CD4-positive, alpha-beta memory T cell (primary cell): ENCODE results near the gene COL23A1. TPM values are rescaled to one million over a fixed set of nuclear protein-coding genes. Genes with fewer than 3 reads are reported as not detected.

Experiments
- CTCF ChIA-PET: fragments of 350-600 bp; sonication (Branson Sonifier 250); formaldehyde crosslinking; loops from one replicate; lab custom pipeline; 2021; ENCODE audit warnings: inconsistent platforms; ENCODE audit not compliant: partially characterized antibody; lab: Charles Lee
- POLR2A ChIA-PET: fragments of 350-600 bp; sonication (Branson Sonifier 250); formaldehyde crosslinking; loops from one replicate; lab custom pipeline; 2021; ENCODE audit not compliant: partially characterized antibody; lab: Charles Lee
- DNase-seq, 5 donors: peaks; one replicate each; pipeline versions ENCODE4 v3.0.0 to v3.0.0-alpha.2; 2020 to 2022; ENCODE audit warnings: mixed read lengths in 1 of 5
- H3K27ac ChIP-seq: one replicate; pipeline ENCODE4 v1.7.0; 2013; ENCODE audit warnings: low read depth, low read length
- H3K27me3 ChIP-seq: 2 replicates; pipeline ENCODE4 v1.7.0; 2013; ENCODE audit warnings: mild to moderate bottlenecking, low read length, moderate library complexity; ENCODE audit not compliant: insufficient read depth
- H3K36me3 ChIP-seq: 2 replicates; pipeline ENCODE4 v1.7.0; 2013; ENCODE audit warnings: mild to moderate bottlenecking, low read length, moderate library complexity; ENCODE audit not compliant: insufficient read depth
- H3K4me1 ChIP-seq: 2 replicates; pipeline ENCODE4 v1.7.0; 2013; ENCODE audit warnings: mild to moderate bottlenecking, low read length, moderate library complexity; ENCODE audit not compliant: insufficient read depth
- H3K4me3 ChIP-seq, 2 donors: one replicate each; pipeline ENCODE4 v1.7.0; 2013; ENCODE audit warnings: low read length in 2 of 2, mild to moderate bottlenecking in 1 of 2
- H3K9me3 ChIP-seq, 2 donors: one replicate each; pipeline ENCODE4 v1.7.0; 2013; ENCODE audit warnings: low read length in 2 of 2, control low read depth in 1 of 2; ENCODE audit not compliant: control insufficient read depth in 1 of 2
- H3K27ac Mint-ChIP-seq, 7 donors: one replicate each; pipeline ENCODE4 v1.8.0; 2020 to 2021; ENCODE audit warnings: mixed read lengths in 7 of 7, mild to moderate bottlenecking in 6 of 7, inconsistent platforms in 3 of 7, moderate library complexity in 3 of 7
- H3K27me3 Mint-ChIP-seq, 2 donors: one replicate each; pipeline ENCODE4 v1.8.0; 2020 to 2021; ENCODE audit warnings: mixed read lengths in 2 of 2
- H3K36me3 Mint-ChIP-seq, 2 donors: one replicate each; pipeline ENCODE4 v1.8.0; 2020 to 2021; ENCODE audit warnings: mixed read lengths in 2 of 2, inconsistent platforms in 1 of 2, mild to moderate bottlenecking in 1 of 2
- H3K4me1 Mint-ChIP-seq, 4 donors: one replicate each; pipeline ENCODE4 v1.8.0; 2020 to 2021; ENCODE audit warnings: mixed read lengths in 4 of 4, mild to moderate bottlenecking in 1 of 4
- H3K4me3 Mint-ChIP-seq, 8 donors: one replicate each; pipeline ENCODE4 v1.8.0; 2020 to 2021; ENCODE audit warnings: mixed read lengths in 8 of 8, mild to moderate bottlenecking in 7 of 8, moderate library complexity in 6 of 8, inconsistent platforms in 3 of 8
- H3K9me3 Mint-ChIP-seq, 8 donors: one replicate each; pipeline ENCODE4 v1.8.0; 2020 to 2021; ENCODE audit warnings: mixed read lengths in 8 of 8, mild to moderate bottlenecking in 5 of 8, inconsistent platforms in 3 of 8, moderate library complexity in 1 of 8
- intact Hi-C: fragments of 100-400 bp; cut with micrococcal nuclease; formaldehyde crosslinking; loops from one replicate; pipeline ENCODE4 v1.15.1; 2023
- polyA plus RNA-seq, 2 donors: library from polyadenylated mRNA; unstranded; fragments of 300-500 nt; fragmentation: Illumina TruSeq; gene quantifications; one replicate each; pipeline ENCODE4 v1.2.3, GENCODE V29; 2021
- total RNA-seq, 2 experiments: library from RNA; stranded (reverse); gene quantifications; one replicate each; pipeline ENCODE4 v1.2.3, GENCODE V29; 2021

COL23A1 gene
- total and polyA plus RNA-seq, 4 experiments from 2014 or later = 0.17 to 0.25 TPM; not detected in 2

DNA sequence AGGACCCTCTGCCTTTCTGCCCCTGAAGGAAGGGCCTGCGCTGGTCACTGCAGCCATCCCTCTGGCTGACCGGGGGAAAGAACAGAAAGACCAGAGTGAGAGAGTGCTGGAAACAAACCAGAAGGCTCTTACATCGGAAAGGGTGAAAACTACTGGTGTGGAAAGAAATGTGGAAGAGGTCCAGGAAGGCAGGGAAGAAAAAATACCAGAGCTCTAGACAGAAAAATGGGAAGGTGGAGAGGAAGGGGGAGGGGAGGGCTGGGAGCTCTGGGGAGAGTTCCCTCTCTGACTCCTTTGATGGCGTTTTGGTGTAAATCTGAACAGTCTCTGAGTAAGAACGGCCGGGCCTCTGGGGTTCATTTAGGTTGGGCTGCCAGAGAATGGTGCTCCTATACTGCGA is 47.7 kb downstream of the COL23A1 start:
- intact Hi-C loops = no loop called here
- Histone ChIP-seq H3K4me1 (no peaks in the 10 kb centered on the region), H3K9me3 (no peaks in the 10 kb centered on the region), H3K27me3 (no peaks in the 10 kb centered on the region), H3K36me3 (no peaks in the 10 kb centered on the region), H3K4me3 (no peak overlapping the region), H3K27ac (no peak overlapping the region)
- Mint-ChIP-seq H3K4me1 (no peaks in the 10 kb centered on the region), H3K27ac (no peak overlapping the region), H3K36me3 (no peaks in the 10 kb centered on the region), H3K4me3 (no peak overlapping the region), H3K9me3 (no peaks in the 10 kb centered on the region), H3K27me3 (peaks cover 0 to 5% of the 10 kb centered on the region in 2 donors)
- ChIA-PET POLR2A (no interaction called here), CTCF (no interaction called here)
- no peak for DNase-seq

DNA sequence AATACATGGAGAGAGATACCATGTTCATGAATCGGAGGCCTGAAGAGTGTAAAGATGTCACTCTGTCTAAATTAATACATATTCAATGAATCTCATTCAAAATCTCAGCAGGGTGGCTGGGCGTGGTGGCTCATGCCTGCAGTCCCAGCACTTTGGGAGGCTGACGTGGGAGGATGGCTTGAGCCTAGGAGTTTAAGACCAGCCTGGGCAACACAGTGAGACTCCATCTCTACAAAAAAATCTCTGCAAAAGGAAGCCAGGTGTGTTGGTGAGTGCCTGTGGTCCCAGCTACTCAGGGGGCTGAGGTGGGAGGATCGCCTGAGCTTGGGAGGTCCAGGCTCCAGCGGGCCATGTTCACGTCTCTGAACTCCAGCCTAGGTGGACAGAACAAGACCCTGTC is 49.7 kb downstream of the COL23A1 start:
- no peaks in the 10 kb centered on the region for H3K9me3 ChIP-seq
- no peaks in the 10 kb centered on the region for H3K4me1 ChIP-seq
- H3K27ac ChIP-seq = no peak overlapping the region
- H3K4me3 ChIP-seq = no peak overlapping the region
- H3K27me3 ChIP-seq = no peaks in the 10 kb centered on the region
- DNase-seq = no peak
- no peaks in the 10 kb centered on the region for H3K9me3 Mint-ChIP-seq
- CTCF ChIA-PET = no interaction called here
- no peaks in the 10 kb centered on the region for H3K36me3 Mint-ChIP-seq
- H3K4me3 Mint-ChIP-seq = no peak overlapping the region
- intact Hi-C loops = no loop called here
- H3K27ac Mint-ChIP-seq = no peak overlapping the region
- no peaks in the 10 kb centered on the region for H3K36me3 ChIP-seq
- no peaks in the 10 kb centered on the region for H3K4me1 Mint-ChIP-seq
- POLR2A ChIA-PET = no interaction called here
- peaks cover 0 to 5% of the 10 kb centered on the region in 2 donors for H3K27me3 Mint-ChIP-seq

DNA sequence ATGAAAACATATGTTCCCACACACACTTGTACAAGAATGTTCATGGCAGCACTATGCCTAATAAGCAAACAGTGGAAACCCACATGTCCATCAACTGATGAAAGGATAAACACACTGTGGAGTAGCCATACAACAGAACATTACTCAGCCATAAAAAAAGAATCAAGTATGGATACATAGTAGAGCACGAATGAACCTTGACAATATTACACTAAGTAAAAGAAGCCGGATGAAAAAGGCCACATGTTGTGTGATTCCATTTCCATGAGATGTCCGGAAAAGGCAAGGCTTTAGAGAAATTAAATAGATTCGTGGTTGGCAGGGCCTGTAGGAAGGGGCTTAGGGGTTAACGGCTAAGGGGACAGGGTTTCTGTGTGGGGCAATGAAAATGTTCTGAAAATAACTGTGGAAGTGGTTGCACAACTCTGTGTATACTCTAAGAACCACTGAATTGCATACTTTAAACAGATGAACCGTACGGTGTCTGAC is 51.4 kb downstream of the COL23A1 start:
- Mint-ChIP-seq H3K4me3 (no peak overlapping the region), H3K9me3 (no peaks in the 10 kb centered on the region), H3K27me3 (peaks cover 0 to 7% of the 10 kb centered on the region in 2 donors), H3K27ac (no peak overlapping the region), H3K4me1 (no peaks in the 10 kb centered on the region), H3K36me3 (no peaks in the 10 kb centered on the region)
- no peaks in the 10 kb centered on the region for H3K4me1 ChIP-seq
- H3K27me3 ChIP-seq = no peaks in the 10 kb centered on the region
- H3K4me3 ChIP-seq = no peak overlapping the region
- intact Hi-C loops = no loop called here
- no peaks in the 10 kb centered on the region for H3K36me3 ChIP-seq
- no peak for DNase-seq
- ChIA-PET POLR2A (no interaction called here), CTCF (no interaction called here)
- no peaks in the 10 kb centered on the region for H3K9me3 ChIP-seq
- no peak overlapping the region for H3K27ac ChIP-seq

DNA sequence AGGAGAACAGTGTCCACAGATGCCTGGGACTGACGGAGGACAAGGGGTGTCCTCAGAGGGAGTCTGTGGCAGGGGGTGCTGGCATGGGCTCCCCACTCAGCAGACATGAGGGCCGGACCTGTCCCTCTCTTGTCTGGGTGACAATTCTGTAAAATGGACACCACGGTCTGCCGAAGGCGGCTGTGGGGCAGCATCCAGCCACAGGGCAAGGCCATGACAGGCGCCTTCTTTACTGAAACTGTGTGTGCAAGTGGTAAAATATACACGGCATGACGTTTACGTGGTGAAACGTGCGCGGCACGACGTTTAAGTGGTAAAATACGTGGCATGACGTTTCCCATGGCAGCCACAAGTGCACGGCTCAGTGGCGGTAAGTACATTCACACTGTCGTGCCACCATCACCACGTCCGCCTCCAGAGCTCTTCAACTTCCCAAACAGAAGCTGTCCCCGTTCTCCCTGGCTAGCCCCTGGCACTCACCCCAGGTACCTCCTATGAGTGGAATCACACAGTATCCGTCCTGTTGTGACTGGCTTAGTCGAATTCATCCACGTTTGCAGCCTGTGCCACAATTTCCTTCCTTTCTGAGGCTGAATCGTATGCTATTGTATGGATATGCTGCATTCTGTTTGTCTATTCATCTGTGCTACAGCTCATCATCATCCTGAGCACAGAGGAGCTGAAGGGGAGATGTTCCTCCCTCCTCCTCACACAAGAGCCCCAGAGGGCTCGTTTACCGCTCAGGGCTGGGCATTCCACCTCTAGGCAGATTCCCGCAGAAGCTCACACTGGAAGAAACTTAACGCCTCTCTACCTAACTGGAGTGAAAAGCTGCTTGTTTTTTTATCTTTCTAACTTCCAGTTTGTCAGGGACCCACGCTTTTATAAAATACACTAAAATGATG is 52.5 kb downstream of the COL23A1 start:
- intact Hi-C loops = no loop called here
- CTCF ChIA-PET = no interaction called here
- no peaks in the 10 kb centered on the region for H3K36me3 Mint-ChIP-seq

DNA sequence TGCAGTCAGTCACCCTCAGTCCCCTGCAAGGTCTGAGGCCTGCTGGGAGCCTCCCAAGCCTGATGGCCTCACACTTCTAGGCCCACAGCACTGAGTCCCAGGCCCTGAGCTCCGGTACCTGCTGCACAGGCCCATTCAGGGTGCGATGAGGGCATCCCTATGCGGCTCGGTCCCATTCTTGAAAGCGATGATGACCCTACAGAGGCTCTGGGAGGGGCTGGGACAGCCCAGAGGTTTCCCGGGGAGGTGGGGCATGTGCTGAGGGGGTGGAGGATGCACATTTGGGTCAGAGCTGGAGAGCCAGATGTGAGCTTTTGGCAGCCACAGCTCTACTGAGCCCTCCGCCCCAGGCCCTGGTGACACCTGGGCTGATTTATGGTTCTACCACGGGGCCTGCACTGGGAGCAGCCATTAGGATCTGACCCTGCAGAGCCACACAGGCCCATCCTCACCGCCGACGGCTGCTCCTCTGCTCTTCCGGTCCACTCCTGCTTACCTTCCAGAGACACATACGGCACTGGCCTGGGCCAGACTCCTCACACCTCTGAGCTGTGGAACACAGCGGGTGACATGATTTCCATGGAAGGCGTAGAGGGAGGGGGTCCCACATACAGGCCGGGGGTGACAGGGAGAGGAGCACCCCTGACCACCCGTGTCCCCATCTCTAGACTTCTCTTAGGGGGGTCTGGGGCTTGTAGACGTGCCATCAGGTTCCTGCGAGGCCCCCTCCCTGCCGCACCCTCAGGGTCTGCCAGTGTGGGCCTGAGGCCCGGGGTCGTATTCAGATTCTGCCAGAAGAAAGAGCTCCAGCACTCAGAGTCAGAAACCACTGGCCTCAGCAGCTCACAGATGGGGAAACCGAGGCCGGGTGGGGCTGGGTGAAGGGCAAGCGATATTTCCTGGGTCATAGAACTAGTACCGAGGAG is 53.4 kb downstream of the COL23A1 start:
- H3K27ac ChIP-seq = no peak overlapping the region
- intact Hi-C loops = no loop called here
- no peaks in the 10 kb centered on the region for H3K36me3 ChIP-seq
- Mint-ChIP-seq H3K9me3 (no peaks in the 10 kb centered on the region), H3K4me3 (no peak overlapping the region), H3K27ac (no peak overlapping the region), H3K27me3 (peaks cover 0 to 5% of the 10 kb centered on the region in 2 donors), H3K36me3 (no peaks in the 10 kb centered on the region), H3K4me1 (no peaks in the 10 kb centered on the region)
- H3K27me3 ChIP-seq = no peaks in the 10 kb centered on the region
- no peaks in the 10 kb centered on the region for H3K4me1 ChIP-seq
- no peak for DNase-seq
- H3K9me3 ChIP-seq = no peaks in the 10 kb centered on the region
- no peak overlapping the region for H3K4me3 ChIP-seq
- ChIA-PET CTCF (no interaction called here), POLR2A (no interaction called here)

More for the DNA sequence above, 52.5 kb downstream of the COL23A1 start:
- H3K27me3 Mint-ChIP-seq = peaks cover 0 to 7% of the 10 kb centered on the region in 2 donors
- H3K9me3 Mint-ChIP-seq = no peaks in the 10 kb centered on the region
- no peak overlapping the region for H3K27ac Mint-ChIP-seq
- Histone ChIP-seq H3K27ac (no peak overlapping the region), H3K27me3 (no peaks in the 10 kb centered on the region), H3K9me3 (no peaks in the 10 kb centered on the region), H3K4me1 (no peaks in the 10 kb centered on the region), H3K4me3 (no peak overlapping the region), H3K36me3 (no peaks in the 10 kb centered on the region)
- H3K4me1 Mint-ChIP-seq = no peaks in the 10 kb centered on the region
- DNase-seq = no peak
- POLR2A ChIA-PET = no interaction called here
- H3K4me3 Mint-ChIP-seq = no peak overlapping the region

DNA sequence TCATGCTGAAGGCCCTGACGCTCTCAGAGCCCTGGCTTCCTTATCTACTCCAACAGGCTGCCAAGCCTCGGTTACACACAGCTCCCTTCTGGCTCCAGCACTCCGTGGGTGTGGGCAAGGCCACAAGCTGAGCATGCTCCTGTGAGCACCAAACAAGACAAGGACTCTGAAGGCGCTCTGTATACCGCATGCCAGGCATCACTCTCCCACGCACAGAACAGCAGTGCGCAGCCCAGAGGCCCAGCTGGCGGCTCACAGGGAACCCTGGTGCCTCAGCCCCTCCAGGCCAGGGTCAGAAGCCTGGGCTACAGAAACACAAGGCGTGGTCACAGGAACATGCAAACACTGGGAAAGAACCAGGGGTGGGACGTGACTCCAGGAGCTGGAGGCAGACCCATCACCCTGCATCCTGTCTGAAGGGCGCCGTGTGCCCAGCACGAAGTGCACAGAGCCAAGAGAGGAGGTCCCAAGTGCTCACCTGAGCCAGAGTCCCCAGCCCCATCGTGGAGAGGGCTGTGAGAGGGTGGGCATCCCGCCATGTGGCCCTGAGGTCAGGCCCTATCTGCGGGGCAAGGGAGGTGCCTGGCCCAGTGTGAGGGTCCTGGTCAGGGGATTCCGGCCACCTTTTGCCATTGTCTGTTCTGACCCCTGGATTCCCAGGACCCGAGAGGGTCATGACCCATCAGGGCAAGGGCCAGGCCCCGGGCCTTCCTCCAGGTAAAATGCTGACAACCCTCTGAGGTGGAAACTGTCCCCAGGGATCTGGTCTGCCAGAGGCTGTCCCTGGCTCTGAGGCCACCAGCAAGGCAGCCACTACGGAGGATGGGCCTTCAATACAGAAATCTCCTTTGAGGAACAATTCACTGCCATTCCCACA is 54.7 kb downstream of the COL23A1 start:
- Mint-ChIP-seq H3K4me3 (no peak overlapping the region), H3K27ac (no peak overlapping the region), H3K4me1 (no peaks in the 10 kb centered on the region), H3K9me3 (no peaks in the 10 kb centered on the region), H3K36me3 (no peaks in the 10 kb centered on the region), H3K27me3 (peaks cover 0 to 5% of the 10 kb centered on the region in 2 donors)
- Histone ChIP-seq H3K27me3 (no peaks in the 10 kb centered on the region), H3K36me3 (no peaks in the 10 kb centered on the region), H3K4me3 (no peak overlapping the region), H3K27ac (no peak overlapping the region), H3K9me3 (no peaks in the 10 kb centered on the region), H3K4me1 (no peaks in the 10 kb centered on the region)
- DNase-seq = no peak
- intact Hi-C loops = no loop called here
- POLR2A ChIA-PET = no interaction called here
- CTCF ChIA-PET = no interaction called here
